K562 (cell line): ENCODE results near the gene TLE7. TPM values are rescaled to one million over a fixed set of nuclear protein-coding genes. Genes with fewer than 3 reads are reported as not detected.
A peak's percentile ranks its signal among the peaks of the same experiment; 100 is the strongest.

Source experiments
- ATAC-seq: fragments of 200-7000 bp; cut with Tn5 transposase; 3 replicates; pipeline ENCODE4 v1.9.1; 2020; ENCODE audit warnings: moderate library complexity
- BruUV-seq: library from RNA; stranded (reverse); fragments of 400-500 nt; replicated peaks from 2 replicates; lab custom pipeline; 2021; lab: Mats Ljungman, UMichigan
- CTCF ChIA-PET: fragments of 300-600 bp; formaldehyde crosslinking; extraction: SDS; loops from one replicate; lab custom pipeline; 2021; ENCODE audit warnings: low intra/inter-chr PET ratio; lab: Yijun Ruan, JAX
- POLR2A ChIA-PET: fragments of 300-600, 350-650 bp; sonication (Branson Sonifier 250); formaldehyde crosslinking; extraction: SDS; loops from one replicate; lab custom pipeline; 2021; ENCODE audit warnings: antibody characterized with exemption, inconsistent platforms; lab: Yijun Ruan, JAX
- DNase-seq, 4 experiments: peaks; one replicate each; pipeline versions ENCODE4 v3.0.0 to v3.0.0-alpha.2; 2011 to 2018; ENCODE audit warnings: low spot score in 3 of 4, mixed read lengths in 3 of 4; ENCODE audit errors: extremely low read depth in 1 of 4
- FAIRE-seq: peaks from 2 replicates; lab custom pipeline; 2011; peaks lifted over from hg19 to GRCh38; lab: Jason Lieb, UNC
- H2AFZ ChIP-seq: 2 replicates; pipeline ENCODE4 v1.6.0; 2011; ENCODE audit warnings: low read depth, low read length, control low read depth, inconsistent platforms
- H3K27ac ChIP-seq: fragments of 200-600 bp; 3 replicates; pipeline ENCODE4 v1.8.0; 2011; ENCODE audit warnings: low read depth, mild to moderate bottlenecking, control low read depth, inconsistent platforms, low read length, moderate library complexity, mixed read lengths; ENCODE audit errors: extremely low read depth
- H3K27me3 ChIP-seq, 2 experiments: fragments of 300-600 bp in 1 of 2; 2 replicates in 1 of 2; 3 replicates in 1 of 2; pipeline versions ENCODE4 v1.6.0 to v1.8.0; 2011; ENCODE audit warnings: inconsistent platforms in 2 of 2, low read length in 2 of 2, mild to moderate bottlenecking in 1 of 2, mixed read lengths in 1 of 2, moderate library complexity in 1 of 2; ENCODE audit not compliant: control insufficient read depth in 2 of 2, insufficient read depth in 2 of 2
- H3K36me3 ChIP-seq: fragments of 300-600 bp; 3 replicates; pipeline ENCODE4 v1.8.0; 2011; ENCODE audit warnings: mild to moderate bottlenecking, low read length, inconsistent platforms; ENCODE audit not compliant: control insufficient read depth, insufficient read depth
- H3K4me1 ChIP-seq, 2 experiments: fragments of 200-600 bp in 1 of 2; replicated peaks in 1 of 2; 2 replicates in 1 of 2; 3 replicates in 1 of 2; pipeline versions ENCODE4 v1.5.1 to v1.8.0; 2011; ENCODE audit warnings: inconsistent platforms in 2 of 2, low read length in 2 of 2, mild to moderate bottlenecking in 1 of 2, mixed read lengths in 1 of 2, moderate library complexity in 1 of 2; ENCODE audit not compliant: control insufficient read depth in 2 of 2, insufficient read depth in 2 of 2
- H3K4me2 ChIP-seq: 2 replicates; pipeline ENCODE4 v1.6.1; 2011; ENCODE audit warnings: low read length, control low read depth, inconsistent platforms, mixed read lengths; ENCODE audit not compliant: insufficient read depth
- H3K4me3 ChIP-seq: fragments of 200-600 bp; sonication (generic), shearing (Covaris generic); 2 replicates; pipeline ENCODE4 v1.5.1; 2016; ENCODE audit warnings: control low read depth, inconsistent platforms
- H3K79me2 ChIP-seq: fragments of 200-600 bp; 3 replicates; pipeline ENCODE4 v1.8.0; 2011; ENCODE audit warnings: low read length, inconsistent platforms; ENCODE audit not compliant: control insufficient read depth, insufficient read depth
- H3K9ac ChIP-seq, 2 experiments: 2 replicates each; pipeline versions ENCODE4 v1.6.0 to v1.6.1; 2011; ENCODE audit warnings: low read depth in 2 of 2, low read length in 2 of 2, control low read depth in 1 of 2, inconsistent platforms in 1 of 2, mild to moderate bottlenecking in 1 of 2, mixed read lengths in 1 of 2; ENCODE audit not compliant: insufficient read depth in 1 of 2
- H3K9me1 ChIP-seq: one replicate; pipeline ENCODE4 v1.6.0; 2011; ENCODE audit warnings: inconsistent platforms, mild to moderate bottlenecking, low read length, moderate library complexity; ENCODE audit not compliant: control insufficient read depth, insufficient read depth
- H3K9me3 ChIP-seq: replicated peaks from 2 replicates; pipeline ENCODE4 v1.5.1; 2011; ENCODE audit warnings: low read depth, low read length, inconsistent platforms; ENCODE audit not compliant: control insufficient read depth, insufficient read depth
- H4K20me1 ChIP-seq: replicated peaks from 2 replicates; pipeline ENCODE4 v1.6.1; 2011; ENCODE audit warnings: low read length, inconsistent platforms, mixed read lengths; ENCODE audit not compliant: control insufficient read depth, insufficient read depth
- CBFA2T3 ChIP-seq: fragments of 450-650 bp; IDR thresholded peaks from 2 replicates; pipeline ENCODE4 v1.6.1; 2017
- CREB1 ChIP-seq, 2 experiments: sonication (generic) in 1 of 2; formaldehyde crosslinking in 1 of 2; IDR thresholded peaks; 2 replicates each; pipeline versions ENCODE4 v1.6.1 to v1.8.0; 2012 to 2022; ENCODE audit warnings: inconsistent platforms in 1 of 2, mild to moderate bottlenecking in 1 of 2, missing genetic modification reagents in 1 of 2, moderate library complexity in 1 of 2
- ESRRB ChIP-seq: fragments of 250-450 bp; sonication (Bioruptor Pico); IDR thresholded peaks from 2 replicates; pipeline ENCODE4 v1.5.0; 2020; ENCODE audit warnings: mild to moderate bottlenecking, moderate library complexity, borderline replicate concordance
- HEY1 ChIP-seq: fragments of 250-450 bp; sonication (Bioruptor Pico); IDR thresholded peaks from 2 replicates; pipeline ENCODE4 v1.5.0; 2020; ENCODE audit warnings: mild to moderate bottlenecking, moderate library complexity, borderline replicate concordance
- KDM1A ChIP-seq, 2 experiments: fragments of 450-650 bp; IDR thresholded peaks; 2 replicates each; pipeline ENCODE4 v1.6.1; 2016; ENCODE audit warnings: mild to moderate bottlenecking in 2 of 2
- MXI1 ChIP-seq: IDR thresholded peaks from 2 replicates; pipeline ENCODE4 v1.6.1; 2011; ENCODE audit warnings: low read depth, mild to moderate bottlenecking, improper control_type of control experiment, low read length
- RCOR1 ChIP-seq, 2 experiments: IDR thresholded peaks; 2 replicates each; pipeline ENCODE4 v1.6.1; 2012; ENCODE audit warnings: low read depth in 2 of 2, low read length in 2 of 2, borderline replicate concordance in 1 of 2, improper control_type of control experiment in 1 of 2
- SPI1 ChIP-seq: IDR thresholded peaks from 2 replicates; pipeline ENCODE4 v1.6.1; 2011; ENCODE audit warnings: low read depth, low read length, control low read depth, borderline replicate concordance
- TEAD4 ChIP-seq, 2 experiments: sonication (generic) in 1 of 2; formaldehyde crosslinking in 1 of 2; IDR thresholded peaks; 2 replicates each; pipeline versions ENCODE4 v1.6.1 to v1.8.0; 2012 to 2022; ENCODE audit warnings: borderline replicate concordance in 1 of 2, inconsistent platforms in 1 of 2, low read length in 1 of 2, mild to moderate bottlenecking in 1 of 2, missing genetic modification reagents in 1 of 2
- ZNF384 ChIP-seq: IDR thresholded peaks from 2 replicates; pipeline ENCODE4 v1.6.1; 2012; ENCODE audit warnings: low read depth, low read length, improper control_type of control experiment
- WGBS: fragments of 100-300 bp; shearing (Covaris generic); methylation state at CpG from one replicate; pipeline ENCODE4 v1.1.6; 2016; ENCODE audit warnings: low coverage, mixed read lengths; ENCODE audit not compliant: insufficient coverage; ENCODE audit errors: missing lambda C conversion rate; 5-methylcytosine and 5-hydroxymethylcytosine counted together
- in situ Hi-C: fragments of 300-500 bp; cut with MboI; formaldehyde crosslinking; loops from 4 replicates; pipeline ENCODE4 v1.15.0; 2018; ENCODE audit warnings: inconsistent platforms, mixed read lengths
- intact Hi-C: fragments of 100-400 bp; cut with micrococcal nuclease; formaldehyde crosslinking; loops from 2 replicates; pipeline ENCODE4 v1.14.2; 2022
- polyA plus RNA-seq, 8 experiments: library from polyadenylated mRNA; depleted of rRNA in 4 of 8; stranded (reverse) in 5 of 8; unstranded in 3 of 8; fragments of >200 nt; fragmentation: Nextera tagmentation in 2 of 8; fragmentation: Illumina TruSeq in 1 of 8; extraction: Ambion mirVana in 2 of 8; extraction: Trizol in 1 of 8; gene quantifications; 2 replicates each; pipeline versions ENCODE4 v1.2.1 to v1.2.3, GENCODE V29; 2011 to 2014; ENCODE audit warnings: inconsistent platforms in 1 of 8, missing spikeins in 1 of 8
- total RNA-seq, 7 experiments: library from RNA; depleted of rRNA in 6 of 7; stranded (reverse); fragments of >200 nt in 6 of 7; fragmentation: Illumina TruSeq in 2 of 7; extraction: Trizol in 2 of 7; gene quantifications; 2 replicates each; pipeline versions ENCODE4 v1.2.1 to v1.2.3, GENCODE V29; 2011 to 2021; ENCODE audit warnings: low replicate concordance in 1 of 7
- TF ChIP-seq, protein P1 (sequence below): sonication (generic); formaldehyde crosslinking; IDR thresholded peaks from 2 replicates; pipeline ENCODE4 v1.8.1; 2023; ENCODE audit warnings: missing genetic modification reagents, mild to moderate bottlenecking, borderline replicate concordance
- TF ChIP-seq, protein P2 (sequence below): fragments of 450-650 bp; IDR thresholded peaks from 2 replicates; pipeline ENCODE4 v1.6.1; 2016; ENCODE audit warnings: missing biosample characterization, missing genetic modification characterization

Gene TLE7
- total and polyA plus RNA-seq, 9 of the 15 experiments (the other 6 are each of a cell fraction or from before 2014, with no cell fraction given), result not detected

DNA sequence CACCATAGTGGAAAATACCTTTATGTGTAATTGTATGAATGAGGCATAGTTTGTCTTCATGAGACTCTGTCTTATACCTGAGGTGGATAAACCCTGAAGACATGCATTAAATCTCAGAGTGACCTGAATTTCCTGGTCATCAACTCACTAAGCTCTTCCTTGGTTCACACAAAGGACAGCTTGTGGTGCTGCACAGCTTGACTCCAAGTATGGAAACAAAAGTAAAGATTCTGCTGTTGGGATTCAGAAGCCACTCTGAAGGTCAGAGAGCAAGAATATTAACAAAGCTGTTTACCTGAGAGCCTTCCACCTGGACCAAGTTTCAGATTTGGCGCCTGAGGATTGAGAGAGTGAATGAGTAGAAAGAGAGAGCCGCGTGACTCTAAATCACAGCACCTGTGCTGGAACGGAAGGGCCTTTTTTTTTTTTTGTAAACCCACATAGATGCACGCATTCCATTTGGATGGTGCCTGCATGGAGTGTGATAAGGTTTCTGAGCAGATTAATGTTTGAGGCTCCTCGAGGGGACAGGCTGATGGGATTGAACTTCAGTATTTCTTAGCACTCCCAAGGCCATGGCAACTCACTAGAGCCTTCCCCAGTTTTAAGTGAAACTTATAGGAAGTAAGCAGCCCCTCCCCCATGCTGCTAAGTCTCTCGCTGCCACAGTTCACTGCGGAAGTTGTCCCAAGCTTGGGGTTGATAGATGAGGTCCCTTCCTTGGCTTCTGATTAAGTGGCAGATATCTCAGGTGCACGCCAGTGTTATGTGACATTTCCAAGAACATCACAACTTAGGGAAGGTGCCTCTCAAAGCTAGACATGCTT lies 54.6 kb downstream of the TLE7 start:
- Histone ChIP-seq H3K4me1 (no peaks in the 10 kb centered on the region), H3K9me1 (no peaks in the 10 kb centered on the region), H3K9me3 (no peaks in the 10 kb centered on the region), H2AFZ (no peak overlapping the region), H4K20me1 (peaks cover 3% of the 10 kb centered on the region; the same call in 1 of the 2 replicates), H3K9ac (no peak overlapping the region), H3K27me3 (peaks cover 3 to 34% of the 10 kb centered on the region in 2 experiments; a peak in 3 of 5 replicates), H3K27ac (no peak overlapping the region), H3K4me3 (no peak overlapping the region), H3K36me3 (no peaks in the 10 kb centered on the region), H3K4me2 (no peak overlapping the region), H3K79me2 (no peaks in the 10 kb centered on the region)
- peak in 1 of 4 experiments; percentile 10 for DNase-seq
- ATAC-seq, result no peak
- no peak for FAIRE-seq
- TF ChIP-seq ZNF384 (peak; percentile 34; the same call in 1 of the 2 replicates), CREB1 (IDR thresholded peaks at IDR 0.05) (no peak), CREB1 (CRISPR knock-in tag; IDR thresholded peaks at IDR 0.05) (no peak), RCOR1 (IDR thresholded peaks at IDR 0.05; ENCODE audit: borderline replicate concordance in 1 of 2, low read depth in 2 of 2, low read length in 2 of 2) (peak in 1 of 2 experiments; percentile 53; a peak in 1 of 4 replicates), TEAD4 (IDR thresholded peaks at IDR 0.05; ENCODE audit: low read length) (0 out of 2 replicates have a peak, but pooled peaks have one; percentile 19), TEAD4 (CRISPR knock-in tag; IDR thresholded peaks at IDR 0.05; ENCODE audit: borderline replicate concordance) (no peak), CBFA2T3 (peak; percentile 49), HEY1 (no peak), KDM1A (IDR thresholded peaks at IDR 0.05) (0 out of 4 replicates have a peak, but pooled peaks of 1 of the 2 experiments have one; percentile 11), ESRRB (CRISPR knock-in tag) (no peak), SPI1 (peak; percentile 6; the same call in 1 of the 2 replicates), MXI1 (no peak)
- TF ChIP-seq, protein P1, sequence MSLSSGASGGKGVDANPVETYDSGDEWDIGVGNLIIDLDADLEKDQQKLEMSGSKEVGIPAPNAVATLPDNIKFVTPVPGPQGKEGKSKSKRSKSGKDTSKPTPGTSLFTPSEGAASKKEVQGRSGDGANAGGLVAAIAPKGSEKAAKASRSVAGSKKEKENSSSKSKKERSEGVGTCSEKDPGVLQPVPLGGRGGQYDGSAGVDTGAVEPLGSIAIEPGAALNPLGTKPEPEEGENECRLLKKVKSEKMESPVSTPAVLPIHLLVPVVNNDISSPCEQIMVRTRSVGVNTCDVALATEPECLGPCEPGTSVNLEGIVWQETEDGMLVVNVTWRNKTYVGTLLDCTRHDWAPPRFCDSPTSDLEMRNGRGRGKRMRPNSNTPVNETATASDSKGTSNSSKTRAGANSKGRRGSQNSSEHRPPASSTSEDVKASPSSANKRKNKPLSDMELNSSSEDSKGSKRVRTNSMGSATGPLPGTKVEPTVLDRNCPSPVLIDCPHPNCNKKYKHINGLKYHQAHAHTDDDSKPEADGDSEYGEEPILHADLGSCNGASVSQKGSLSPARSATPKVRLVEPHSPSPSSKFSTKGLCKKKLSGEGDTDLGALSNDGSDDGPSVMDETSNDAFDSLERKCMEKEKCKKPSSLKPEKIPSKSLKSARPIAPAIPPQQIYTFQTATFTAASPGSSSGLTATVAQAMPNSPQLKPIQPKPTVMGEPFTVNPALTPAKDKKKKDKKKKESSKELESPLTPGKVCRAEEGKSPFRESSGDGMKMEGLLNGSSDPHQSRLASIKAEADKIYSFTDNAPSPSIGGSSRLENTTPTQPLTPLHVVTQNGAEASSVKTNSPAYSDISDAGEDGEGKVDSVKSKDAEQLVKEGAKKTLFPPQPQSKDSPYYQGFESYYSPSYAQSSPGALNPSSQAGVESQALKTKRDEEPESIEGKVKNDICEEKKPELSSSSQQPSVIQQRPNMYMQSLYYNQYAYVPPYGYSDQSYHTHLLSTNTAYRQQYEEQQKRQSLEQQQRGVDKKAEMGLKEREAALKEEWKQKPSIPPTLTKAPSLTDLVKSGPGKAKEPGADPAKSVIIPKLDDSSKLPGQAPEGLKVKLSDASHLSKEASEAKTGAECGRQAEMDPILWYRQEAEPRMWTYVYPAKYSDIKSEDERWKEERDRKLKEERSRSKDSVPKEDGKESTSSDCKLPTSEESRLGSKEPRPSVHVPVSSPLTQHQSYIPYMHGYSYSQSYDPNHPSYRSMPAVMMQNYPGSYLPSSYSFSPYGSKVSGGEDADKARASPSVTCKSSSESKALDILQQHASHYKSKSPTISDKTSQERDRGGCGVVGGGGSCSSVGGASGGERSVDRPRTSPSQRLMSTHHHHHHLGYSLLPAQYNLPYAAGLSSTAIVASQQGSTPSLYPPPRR (CRISPR knock-in tag), result no peak
- TF ChIP-seq, protein P2, sequence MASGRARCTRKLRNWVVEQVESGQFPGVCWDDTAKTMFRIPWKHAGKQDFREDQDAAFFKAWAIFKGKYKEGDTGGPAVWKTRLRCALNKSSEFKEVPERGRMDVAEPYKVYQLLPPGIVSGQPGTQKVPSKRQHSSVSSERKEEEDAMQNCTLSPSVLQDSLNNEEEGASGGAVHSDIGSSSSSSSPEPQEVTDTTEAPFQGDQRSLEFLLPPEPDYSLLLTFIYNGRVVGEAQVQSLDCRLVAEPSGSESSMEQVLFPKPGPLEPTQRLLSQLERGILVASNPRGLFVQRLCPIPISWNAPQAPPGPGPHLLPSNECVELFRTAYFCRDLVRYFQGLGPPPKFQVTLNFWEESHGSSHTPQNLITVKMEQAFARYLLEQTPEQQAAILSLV (tag), result no peak
- 2% methylated on average over 9 of the region's 9 CpGs for WGBS
- ChIA-PET POLR2A (no interaction called here), CTCF (no interaction called here)
- no TSS peak for BruUV-seq
- intact Hi-C loops, result no loop called here
- in situ Hi-C loops, result no loop called here
